ENCODE data around the gene UQCRHL.
"Not testable (repeated sequence)": the region's sequence is repeated elsewhere in the genome, so short reads cannot be mapped to it uniquely, and the experiment has no call there.

UQCRHL gene

DNA sequence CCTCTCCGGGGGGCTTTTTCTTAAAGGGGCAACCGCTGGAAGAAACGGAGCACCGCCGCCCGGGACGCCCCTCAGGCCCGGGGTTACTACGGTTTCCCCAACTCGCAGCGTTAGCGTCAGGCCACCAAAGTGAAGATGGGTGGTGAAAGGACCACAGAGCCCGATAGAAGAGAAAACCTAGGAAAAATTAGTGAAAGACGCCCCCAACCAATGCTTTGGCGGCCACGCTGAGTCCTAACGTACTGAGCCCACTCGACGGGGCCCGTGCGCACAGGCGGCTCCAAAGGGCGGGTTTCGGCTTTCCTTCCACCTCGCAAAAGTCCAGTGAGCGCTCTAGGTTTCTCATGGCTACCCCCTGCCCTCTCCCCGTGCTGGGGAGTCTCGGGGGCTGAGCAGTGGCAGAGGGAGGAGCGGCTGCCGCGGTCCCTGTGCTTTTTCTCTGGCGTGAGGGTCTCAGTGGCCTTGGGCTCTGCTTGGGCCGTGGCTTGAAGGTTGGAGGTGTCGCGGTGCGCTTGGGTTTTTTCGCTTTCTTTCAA, 27.8 kb upstream of the UQCRHL start:
- peak in 1 of 2 donors; percentile 43 for DNase-seq

DNA sequence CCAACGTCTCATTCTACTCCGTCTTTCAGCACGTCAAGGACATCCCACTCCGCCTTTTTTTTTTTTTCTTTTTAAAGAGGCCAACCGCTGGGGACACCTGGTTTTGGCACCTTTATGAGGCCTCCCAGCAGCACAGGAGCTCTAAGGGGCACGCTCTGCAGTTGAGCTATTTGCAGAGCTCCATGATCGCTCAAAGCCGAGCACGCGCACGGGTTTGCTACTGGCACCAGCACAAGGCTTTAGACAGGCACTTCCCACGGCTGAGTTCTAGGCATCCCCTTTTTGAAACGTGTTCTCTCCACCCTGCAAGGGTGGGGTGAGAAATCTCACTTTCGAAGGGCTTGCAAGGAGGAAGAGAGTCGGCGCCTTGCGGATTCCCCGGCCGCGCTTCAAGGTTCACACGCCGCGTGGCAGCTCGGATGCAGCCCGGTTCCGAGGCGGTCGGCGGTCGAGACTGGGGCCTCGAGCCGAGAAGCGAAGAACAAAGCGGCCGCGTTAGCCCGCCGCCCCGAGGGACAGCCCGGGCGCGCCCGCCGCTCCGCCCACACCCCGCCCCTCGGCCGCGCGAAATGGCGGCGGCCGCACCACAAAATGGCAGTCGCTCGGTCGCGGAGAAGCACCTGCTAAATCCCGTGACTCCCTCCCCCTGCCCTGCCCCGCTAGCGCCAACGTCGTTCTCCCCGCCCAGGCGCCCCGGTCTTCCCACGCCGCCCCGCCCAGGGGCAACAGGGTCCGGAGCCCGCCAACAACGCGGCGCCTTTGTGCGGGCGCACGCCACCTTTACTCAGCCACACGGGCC, 27.2 kb upstream of the UQCRHL start:
- peak; percentile 87 to 93 for DNase-seq

DNA sequence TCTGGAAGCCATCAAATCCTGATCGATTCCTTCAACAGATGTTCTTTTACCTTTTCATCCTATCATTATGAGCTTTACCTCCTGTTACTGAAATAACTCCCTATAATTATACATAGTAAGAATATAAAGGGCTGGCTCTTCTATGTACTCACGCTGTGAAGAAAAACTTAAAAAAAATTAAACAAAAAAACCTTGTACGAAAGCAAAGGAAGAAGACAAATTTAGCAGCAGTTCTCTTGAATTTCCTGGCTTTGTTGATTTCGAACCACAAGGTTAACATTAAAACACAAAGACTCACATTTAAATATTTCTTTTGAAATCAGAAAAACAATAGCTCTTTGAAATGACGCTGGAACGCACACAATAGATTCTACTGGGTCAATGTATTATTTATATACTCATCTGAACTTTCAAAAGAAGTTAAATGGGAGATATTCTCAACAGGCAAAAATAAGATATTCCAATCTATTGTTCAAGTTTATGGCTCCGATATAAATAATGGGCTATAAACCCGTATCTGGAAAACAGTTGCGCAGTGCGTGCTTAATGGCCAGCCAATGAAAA, 26.5 kb upstream of the UQCRHL start:
- DNase-seq = no peak

DNA sequence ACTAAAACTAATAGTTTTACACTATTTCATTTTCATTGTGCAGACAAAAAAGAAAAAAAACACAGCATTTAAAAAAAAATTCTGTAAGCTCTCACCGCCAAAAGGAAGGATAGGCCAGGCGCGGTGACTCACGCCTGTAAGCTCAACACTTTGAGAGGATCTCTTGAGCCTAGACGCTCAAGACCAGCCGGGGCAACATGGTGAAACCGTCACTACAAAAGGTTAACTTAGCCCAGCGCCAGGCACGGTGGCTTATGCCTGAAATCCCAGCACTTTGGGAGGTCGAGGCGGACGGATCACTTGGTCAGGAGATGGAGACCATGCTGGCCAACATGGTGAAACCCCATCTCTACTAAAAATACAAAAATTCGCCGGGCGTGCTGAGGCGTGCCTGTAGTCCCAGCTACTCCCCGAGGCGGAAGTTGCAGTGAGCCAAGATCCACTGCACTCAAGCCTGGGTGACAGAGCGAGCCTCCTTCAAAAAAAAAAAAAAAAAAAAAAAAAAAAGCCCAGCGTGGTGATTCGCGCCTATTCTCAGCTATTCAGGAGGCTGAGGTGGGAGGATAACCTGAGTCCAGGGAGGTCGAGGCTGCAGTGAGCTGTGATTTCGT, 25.7 kb upstream of the UQCRHL start:
- DNase-seq = peak; percentile 58 to 59

DNA sequence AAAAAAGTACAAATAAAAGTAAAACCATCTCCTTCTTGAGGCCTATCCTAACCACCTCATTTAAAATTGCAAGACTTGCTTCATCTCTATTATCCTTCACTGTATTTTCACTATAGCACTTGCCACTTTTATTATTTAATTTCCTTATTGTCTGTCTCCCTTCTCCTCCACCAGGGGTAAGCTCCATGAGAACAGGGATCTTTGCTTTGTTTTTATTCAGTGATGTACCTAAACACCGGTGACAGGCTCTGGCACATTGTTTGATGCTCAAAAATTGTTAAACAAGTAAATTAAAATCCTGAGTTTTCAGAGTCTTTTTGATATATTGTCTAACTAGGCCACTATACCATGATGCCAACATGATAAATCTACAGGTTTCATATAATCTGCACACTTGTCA, 22.8 kb upstream of the UQCRHL start:
- DNase-seq = no peak

DNA sequence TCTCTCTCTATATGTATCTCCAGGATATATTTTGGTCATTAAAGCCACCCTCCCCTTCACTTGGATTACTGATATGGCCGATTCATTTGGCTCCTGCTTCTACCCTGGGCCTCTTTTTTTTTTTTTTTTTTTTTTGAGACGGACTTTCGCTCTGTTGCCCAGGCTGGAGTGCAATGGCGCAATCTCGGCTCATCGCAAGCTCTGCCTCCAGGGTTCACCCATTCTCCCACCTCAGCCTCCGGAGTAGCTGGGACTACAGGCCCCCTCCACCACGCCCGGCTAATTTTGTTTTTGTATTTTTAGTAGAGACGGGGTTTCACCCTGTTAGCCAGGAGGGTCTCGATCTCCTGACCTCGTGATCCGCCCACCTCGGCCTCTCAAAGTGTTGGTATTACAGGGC, 21.5 kb upstream of the UQCRHL start:
- not testable (repeated sequence) for DNase-seq

DNA sequence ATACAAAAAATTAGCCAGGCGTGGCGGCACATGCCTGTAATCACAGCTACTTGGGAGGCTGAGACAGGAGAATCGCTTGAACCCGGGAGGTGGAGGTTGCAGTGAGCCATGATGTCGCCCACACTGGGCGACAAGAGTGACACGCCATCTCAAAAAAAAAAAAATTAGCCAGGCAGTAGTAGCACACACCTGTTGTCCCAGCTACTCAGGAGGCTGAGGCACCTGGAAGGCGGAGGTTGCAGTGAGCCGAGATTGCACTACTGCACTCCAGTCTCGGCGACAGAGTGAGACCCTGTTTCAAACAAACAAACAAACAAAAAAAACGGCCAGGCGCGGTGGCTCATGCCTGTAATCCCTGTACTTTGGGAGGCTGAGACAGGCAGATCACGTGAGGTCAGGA, 20.1 kb upstream of the UQCRHL start:
- not testable (repeated sequence) for DNase-seq

DNA sequence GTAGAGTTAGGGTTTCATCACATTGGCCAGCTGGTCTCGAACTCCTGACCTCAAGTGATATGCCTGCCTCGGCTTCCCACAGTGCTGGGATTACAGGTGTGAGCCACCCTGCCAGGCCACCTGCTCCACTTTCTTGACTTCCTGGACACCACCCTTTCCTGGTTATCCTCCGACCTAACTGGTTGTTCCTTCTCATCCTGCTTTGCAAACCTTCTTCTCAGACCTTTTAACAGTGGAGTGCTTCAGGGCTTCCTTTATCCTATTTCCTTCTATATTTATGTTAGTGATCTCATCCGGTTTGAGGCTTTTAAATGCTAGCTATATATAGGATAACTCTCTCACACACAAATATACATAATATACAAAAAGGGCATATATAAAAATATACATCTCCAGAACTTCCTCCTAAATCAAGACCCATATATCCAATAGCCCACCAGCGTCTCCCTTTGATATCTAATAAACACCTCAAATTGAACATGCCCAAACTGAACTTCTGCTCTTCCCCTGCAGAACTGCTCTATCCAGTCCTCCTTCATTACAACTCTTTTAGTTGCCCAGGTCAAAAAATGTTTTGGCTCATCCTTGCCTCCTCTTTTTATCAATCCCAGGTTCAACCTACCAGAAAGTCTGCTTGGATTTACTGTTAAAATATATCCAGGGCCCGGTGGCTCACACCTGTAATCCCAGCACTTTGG, 19.5 kb upstream of the UQCRHL start:
- no peak for DNase-seq

DNA sequence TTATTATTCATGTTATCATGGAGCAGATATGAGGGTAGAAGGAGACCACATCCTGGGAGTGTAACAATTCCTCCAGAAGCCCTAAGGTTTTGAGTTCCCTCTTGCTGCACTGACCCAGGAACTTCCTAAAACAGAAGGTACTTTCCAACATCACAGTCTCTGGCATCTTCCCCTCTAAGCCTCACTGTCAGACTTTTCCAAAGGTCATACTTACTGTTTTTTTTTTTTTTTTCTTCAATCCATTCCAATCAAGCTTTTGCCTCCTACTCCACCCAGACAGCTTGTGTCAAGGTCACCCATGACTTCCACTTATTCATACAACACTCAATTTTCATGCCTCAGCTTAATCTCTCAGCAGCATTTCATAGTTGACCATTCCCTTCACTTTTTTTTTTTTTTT, 18.4 kb upstream of the UQCRHL start:
- peak in 1 of 2 donors; percentile 74 for DNase-seq

DNA sequence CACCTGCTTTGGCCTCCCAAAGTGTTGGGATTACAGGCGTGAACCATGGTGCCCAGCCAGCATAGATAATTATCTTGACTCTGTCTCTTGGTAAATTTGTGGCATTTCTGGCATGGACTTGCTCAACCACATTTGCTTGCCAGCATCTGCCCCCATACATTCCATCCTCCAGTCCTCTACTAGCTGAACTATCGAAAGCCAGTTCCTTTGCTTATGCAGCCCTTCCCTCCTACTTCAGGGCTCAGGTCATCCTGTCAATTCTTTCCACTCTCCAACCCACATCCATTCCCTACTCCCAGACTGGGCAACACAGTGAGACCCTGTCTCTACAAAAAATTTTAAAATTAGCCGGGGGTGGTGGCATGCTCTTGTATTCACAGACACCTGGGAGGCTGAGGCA, 13.0 kb upstream of the UQCRHL start:
- no peak for DNase-seq

DNA sequence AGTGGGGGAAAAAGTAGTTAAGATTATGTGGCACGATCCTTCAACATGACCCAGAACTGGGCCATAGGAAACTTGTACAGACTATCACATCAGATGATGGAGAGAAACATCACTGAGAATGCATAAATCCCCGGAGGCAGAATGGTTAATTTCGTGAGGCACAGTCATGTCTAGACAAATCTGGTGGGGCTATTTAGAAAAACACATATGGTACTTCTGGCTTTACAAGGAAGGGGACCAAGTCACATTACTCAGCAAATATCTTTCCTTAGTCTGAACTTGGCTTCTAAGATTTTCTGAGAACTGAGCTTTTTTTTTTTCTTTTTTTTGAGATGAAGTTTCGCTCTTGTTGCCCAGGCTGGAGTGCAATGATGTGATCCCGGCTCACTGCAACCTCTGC, 9.2 kb upstream of the UQCRHL start:
- no peak for DNase-seq

DNA sequence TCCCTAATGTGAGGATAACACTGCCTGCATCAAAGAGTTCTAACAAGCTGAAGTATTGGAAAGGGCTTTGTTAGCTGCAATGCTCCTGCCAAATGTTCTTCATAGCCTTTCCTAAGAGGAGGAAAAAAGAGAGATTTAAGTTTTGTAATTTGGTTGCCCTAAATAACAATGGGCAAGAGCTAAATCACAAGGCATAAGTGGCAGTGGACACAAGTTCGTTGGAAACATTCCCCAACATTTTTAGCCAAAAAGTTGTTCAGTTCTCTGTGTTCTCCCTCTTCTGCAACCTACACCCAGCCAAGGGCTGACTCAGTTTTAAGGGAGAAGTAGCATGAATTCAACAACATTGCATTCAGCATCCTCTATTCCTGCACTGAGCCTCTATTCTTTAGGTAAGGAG, 2.6 kb upstream of the UQCRHL start:
- no peak for DNase-seq

DNA sequence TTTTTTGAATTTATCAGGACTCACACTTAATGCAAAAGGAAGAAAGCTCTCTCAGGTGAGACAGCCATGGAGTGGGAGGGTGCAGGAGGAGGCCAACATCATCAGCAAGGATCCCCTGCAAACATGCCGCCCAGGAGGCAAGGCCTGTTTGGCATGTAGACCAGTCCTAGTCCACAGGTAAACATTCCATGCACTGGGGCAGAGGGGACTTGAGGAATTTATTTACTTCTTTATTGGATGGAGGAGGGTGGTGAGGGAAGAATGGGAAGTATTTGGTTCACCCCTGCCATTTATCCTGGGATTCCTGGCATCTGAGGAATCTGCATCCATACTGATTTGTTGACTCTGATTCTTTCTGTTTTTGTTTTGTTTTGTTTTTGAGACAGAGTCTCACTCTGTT, 1.5 kb upstream of the UQCRHL start:
- no peak for DNase-seq

DNA sequence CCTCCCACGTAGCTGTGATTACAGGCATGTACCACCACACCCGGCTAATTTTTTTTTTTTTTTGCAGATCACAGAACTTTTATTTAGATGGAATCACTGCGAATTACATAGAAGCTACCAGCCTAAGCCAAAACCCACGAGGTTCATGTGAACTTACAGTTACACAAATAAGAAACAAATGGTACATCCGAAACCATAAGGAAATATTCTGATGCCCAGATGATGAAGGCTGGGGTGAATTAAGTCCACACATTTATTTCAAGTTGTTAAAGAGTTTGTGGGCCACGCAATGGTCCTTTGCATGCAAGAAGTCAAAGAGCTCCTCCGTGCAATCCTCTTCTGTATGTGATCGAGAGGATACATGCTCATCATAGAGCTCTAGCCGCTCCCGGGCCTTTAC, 328 bp downstream of the UQCRHL start:
- DNase-seq = no peak

DNA sequence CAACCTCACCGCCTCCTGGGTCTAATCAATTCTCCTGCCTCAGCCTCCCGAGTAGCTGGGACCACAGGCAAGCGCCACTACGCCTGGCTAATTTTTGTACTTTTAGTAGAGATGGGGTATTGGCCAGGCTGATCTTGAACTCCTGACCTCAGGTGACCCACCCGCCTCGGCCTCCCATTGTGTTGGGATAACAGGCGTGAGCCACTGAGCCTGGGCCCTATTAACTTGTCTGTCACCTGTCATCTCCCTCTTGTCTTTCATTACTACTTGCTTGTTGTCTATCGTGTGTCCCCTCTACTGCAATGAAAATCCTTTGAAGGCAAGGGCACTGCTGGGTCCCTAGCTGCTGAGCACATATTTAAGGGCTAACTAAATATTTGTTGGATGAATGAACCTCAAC, 3.4 kb downstream of the UQCRHL start:
- no peak for DNase-seq

DNA sequence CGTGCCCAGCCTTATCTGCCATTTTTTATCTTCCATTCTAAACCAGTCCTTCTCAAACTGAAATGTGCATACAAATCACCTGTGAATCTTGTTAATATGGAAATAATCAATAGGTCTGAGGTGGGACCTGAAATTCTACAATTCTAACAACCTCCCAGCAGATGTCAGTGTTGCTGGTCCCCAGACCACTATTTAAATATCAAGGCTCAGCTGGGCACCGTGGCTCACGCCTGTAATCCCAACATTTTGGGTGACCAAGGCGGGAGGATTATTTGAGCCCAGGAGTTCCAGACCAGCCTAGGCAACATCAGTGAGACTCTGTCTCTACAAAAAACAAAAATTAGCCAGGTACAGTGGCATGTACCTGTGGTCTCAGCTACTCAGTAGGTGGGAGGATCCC, 4.1 kb downstream of the UQCRHL start:
- DNase-seq = peak; percentile 19 to 42

DNA sequence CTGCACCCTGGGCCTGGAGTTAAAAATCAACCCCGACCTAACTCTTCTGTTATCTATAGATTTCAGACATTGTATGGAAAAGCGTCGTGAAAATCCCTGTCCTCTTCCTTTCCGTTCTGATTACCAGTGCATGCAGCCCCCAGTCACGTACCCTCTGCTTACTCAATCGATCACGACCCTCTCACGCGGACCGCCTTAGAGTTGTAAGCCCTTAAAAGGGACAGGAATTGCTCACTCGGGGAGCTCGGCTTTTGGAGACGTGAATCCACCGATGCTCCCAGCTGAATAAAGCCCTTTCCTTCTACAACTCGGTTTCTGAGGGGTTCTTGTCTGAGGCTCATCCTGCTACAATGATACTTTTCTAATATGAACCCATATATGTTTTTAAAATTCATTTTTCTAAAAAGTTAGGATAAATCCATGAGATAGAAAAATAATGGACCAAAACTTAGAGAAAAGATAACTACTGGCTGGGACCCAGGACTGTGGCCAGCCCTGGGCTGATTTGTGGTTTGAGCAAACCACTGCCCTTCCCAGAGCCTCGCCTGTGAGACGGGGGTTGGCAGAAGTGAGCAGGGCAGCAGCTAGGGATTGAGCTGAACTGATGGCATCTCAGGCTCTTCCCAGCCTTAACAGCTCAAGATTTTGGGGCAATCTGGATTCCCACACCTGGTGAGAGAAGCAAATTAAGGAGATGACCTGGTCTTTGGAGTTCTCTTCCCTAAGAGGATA, 5.0 kb downstream of the UQCRHL start:
- no peak for DNase-seq

DNA sequence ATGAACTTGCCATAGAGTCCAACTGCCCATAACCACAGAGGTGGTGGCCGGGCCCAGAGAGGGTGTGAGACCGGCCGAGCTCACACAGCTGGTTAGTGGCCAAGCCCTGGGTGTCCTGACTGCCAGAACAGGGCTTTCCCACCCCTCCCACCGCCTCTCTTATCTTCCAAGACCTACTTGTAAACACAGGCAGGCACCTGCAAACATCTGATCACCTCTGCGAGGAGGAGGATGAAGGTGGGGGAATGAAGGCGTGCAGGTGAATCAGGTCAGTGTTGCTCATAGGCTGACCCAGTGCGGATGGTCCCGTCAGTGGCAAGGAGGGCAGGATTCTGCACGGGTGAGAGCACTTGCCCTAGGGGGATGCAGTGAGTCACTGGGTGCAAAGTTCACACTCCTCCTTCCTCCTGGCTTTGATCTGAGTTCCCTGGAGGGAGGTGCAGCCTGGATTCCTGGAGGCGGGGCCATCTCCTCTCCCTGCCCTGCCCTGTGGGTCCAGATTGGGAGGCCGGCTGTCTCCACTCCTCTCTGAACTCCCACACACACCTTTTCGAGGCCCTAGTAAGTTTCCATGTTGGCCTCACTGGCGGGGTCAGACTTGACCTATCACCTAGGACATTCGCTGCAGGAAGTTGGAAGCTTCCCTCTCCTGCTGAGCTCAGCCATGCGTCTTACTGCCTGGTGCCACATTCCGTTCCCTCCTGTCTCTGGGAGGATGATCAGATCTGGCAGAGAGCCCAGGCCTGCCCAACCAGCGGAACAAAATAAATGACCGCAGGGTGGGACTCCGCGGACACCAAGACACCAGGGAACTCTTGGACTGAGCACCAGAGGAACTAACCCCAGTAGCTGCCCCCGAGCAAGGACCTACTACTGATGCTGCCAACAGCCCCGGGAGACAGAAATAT, 7.3 kb downstream of the UQCRHL start:
- DNase-seq = no peak

DNA sequence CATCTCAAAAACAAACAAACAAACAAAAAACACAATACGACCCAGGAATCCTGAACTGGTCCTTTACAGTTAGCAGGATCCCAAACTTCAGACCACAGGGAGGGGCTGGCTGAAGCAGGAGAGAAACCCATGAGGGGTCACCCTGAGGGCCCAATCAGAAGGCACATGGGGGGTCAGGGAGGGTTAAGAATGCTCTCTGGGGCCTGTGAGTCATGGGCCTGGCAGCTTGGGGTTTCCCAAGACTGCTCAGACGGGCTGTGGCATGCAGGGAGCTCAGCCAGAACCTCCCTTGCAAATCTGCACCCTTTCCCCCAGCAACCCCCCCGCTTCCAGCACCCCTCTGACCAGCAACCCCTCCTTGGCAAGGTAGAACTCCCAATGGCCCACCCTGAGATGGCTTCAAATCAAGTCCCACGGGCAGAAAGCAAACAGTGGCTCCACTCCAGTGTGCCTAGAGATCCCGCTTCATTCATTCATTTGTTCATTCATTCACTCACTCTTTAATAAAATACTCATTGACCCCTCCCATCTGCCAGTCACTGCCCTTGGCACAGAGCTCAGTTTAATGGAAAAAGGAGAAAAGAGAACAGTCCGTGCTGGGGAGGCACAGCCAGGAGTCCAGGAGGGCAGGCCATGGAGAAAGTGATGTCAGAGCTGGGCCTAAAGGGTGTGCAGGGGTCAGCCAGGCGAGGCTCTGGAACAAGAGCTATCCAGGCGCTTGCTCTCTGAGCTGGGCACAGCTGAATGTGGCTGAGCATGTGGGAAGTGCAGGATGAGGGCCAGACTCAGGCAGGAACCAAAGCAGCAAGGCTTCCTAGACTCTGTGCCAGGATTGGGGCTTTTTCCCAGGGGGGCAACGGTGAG, 8.2 kb downstream of the UQCRHL start:
- DNase-seq = no peak

DNA sequence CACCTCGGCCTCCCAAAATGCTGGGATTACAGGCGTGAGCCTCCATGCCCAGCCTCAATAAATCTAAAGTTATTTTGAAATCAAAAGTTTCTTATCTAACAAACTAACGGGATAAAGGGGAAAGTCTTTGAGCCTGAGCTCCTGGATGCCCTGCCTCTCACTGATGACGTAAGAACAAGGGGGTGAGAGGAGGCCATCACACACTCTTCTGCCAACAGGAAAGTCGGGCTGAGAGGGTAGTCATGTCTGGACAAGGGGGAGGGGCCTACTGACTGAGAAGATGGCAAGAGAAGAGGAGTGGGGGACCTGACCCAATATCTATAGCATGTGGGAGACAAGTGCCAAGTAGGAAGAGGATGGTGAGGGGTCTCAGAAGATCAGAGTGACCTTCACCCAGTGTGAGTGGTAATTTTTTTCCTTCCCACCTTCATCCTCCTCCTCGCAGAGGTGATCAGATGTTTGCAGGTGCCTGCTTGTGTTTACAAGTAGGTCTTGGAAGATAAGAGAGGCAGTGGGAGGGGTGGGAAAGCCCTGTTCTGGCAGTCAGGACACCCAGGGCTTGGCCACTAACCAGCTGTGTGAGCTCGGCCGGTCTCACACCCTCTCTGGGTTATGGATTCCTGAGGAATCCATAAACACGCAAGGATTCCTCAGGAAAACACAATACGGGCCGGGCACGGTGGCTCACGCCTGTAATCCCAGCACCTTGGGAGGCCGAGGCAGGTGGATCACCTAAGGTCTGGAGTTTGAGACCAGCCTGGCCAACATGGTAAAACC, 9.6 kb downstream of the UQCRHL start:
- no peak for DNase-seq
